K562 (cell line): Measurements from ENCODE around the gene KAZALD1. TPM values are rescaled to one million over a fixed set of nuclear protein-coding genes. Genes with fewer than 3 reads are reported as not detected.

Source experiments
- ARID4B ChIP-seq: sonication (generic); formaldehyde crosslinking; IDR thresholded peaks from 2 replicates; pipeline ENCODE4 v1.8.0; 2022; ENCODE audit warnings: mild to moderate bottlenecking, missing genetic modification reagents
- CXXC5 ChIP-seq: fragments of 250-450 bp; sonication (Bioruptor Pico); IDR thresholded peaks from 2 replicates; pipeline ENCODE4 v1.8.0; 2022; ENCODE audit warnings: inconsistent platforms, mild to moderate bottlenecking, moderate library complexity
- HIVEP1 ChIP-seq: fragments of 250-450 bp; sonication (Bioruptor Pico); IDR thresholded peaks from 2 replicates; pipeline ENCODE4 v1.4.0; 2020; ENCODE audit warnings: mild to moderate bottlenecking
- KAT7 ChIP-seq: sonication (generic); formaldehyde crosslinking; IDR thresholded peaks from 2 replicates; pipeline ENCODE4 v1.8.0; 2022; ENCODE audit warnings: missing genetic modification reagents, mild to moderate bottlenecking, borderline replicate concordance
- KLF1 ChIP-seq: fragments of 450-650 bp; IDR thresholded peaks from 2 replicates; pipeline ENCODE4 v1.6.1; 2016; ENCODE audit warnings: missing genetic modification characterization, missing compliant biosample characterization
- MEIS2 ChIP-seq: fragments of 450-650 bp; IDR thresholded peaks from 2 replicates; pipeline ENCODE4 v1.6.1; 2014; ENCODE audit warnings: mild to moderate bottlenecking; ENCODE audit not compliant: partially characterized antibody
- NBN ChIP-seq: fragments of 450-650 bp; IDR thresholded peaks from 2 replicates; pipeline ENCODE4 v1.6.1; 2016; ENCODE audit warnings: low read depth, mild to moderate bottlenecking
- PATZ1 ChIP-seq: fragments of 250-450 bp; sonication (Bioruptor Pico); IDR thresholded peaks from 2 replicates; pipeline ENCODE4 v1.5.0; 2020; ENCODE audit warnings: mild to moderate bottlenecking, borderline replicate concordance
- SAP30 ChIP-seq: fragments of 200-600 bp; sonication (generic); IDR thresholded peaks from 2 replicates; pipeline ENCODE4 v1.6.1; 2012; ENCODE audit warnings: borderline replicate concordance, low read depth, mild to moderate bottlenecking, moderate library complexity, low read length, control low read depth, inconsistent platforms; ENCODE audit not compliant: insufficient read depth, poor library complexity, severe bottlenecking
- SMARCA5 ChIP-seq: fragments of 450-650 bp; IDR thresholded peaks from 2 replicates; pipeline ENCODE4 v1.6.1; 2016
- SOX6 ChIP-seq: fragments of 450-650 bp; IDR thresholded peaks from 2 replicates; pipeline ENCODE4 v1.6.1; 2014; ENCODE audit warnings: mild to moderate bottlenecking
- STAT5A ChIP-seq: IDR thresholded peaks from 2 replicates; pipeline ENCODE4 v1.6.1; 2012; ENCODE audit warnings: low read length, inconsistent platforms, borderline replicate concordance
- TOE1 ChIP-seq, 2 experiments: fragments of 450-650 bp in 1 of 2; sonication (generic) in 1 of 2; formaldehyde crosslinking in 1 of 2; IDR thresholded peaks; 2 replicates each; pipeline versions ENCODE4 v1.7.1 to v1.8.0; 2016 to 2022; ENCODE audit warnings: borderline replicate concordance in 2 of 2, mild to moderate bottlenecking in 2 of 2, antibody characterized with exemption in 1 of 2, inconsistent platforms in 1 of 2, low read depth in 1 of 2, missing genetic modification reagents in 1 of 2, moderate library complexity in 1 of 2
- ZBTB17 ChIP-seq: fragments of 450-650 bp; formaldehyde crosslinking; IDR thresholded peaks from 2 replicates; pipeline ENCODE4 v1.4.0; 2020; ENCODE audit warnings: mild to moderate bottlenecking
- ZNF134 ChIP-seq: fragments of 250-450 bp; sonication (Bioruptor Pico); conservative IDR thresholded peaks from 2 replicates; pipeline ENCODE4 v1.4.0; 2020
- polyA plus RNA-seq, 8 experiments: library from polyadenylated mRNA; depleted of rRNA in 4 of 8; stranded (reverse) in 5 of 8; unstranded in 3 of 8; fragments of >200 nt; fragmentation: Nextera tagmentation in 2 of 8; fragmentation: Illumina TruSeq in 1 of 8; extraction: Ambion mirVana in 2 of 8; extraction: Trizol in 1 of 8; gene quantifications; 2 replicates each; pipeline versions ENCODE4 v1.2.1 to v1.2.3, GENCODE V29; 2011 to 2014; ENCODE audit warnings: inconsistent platforms in 1 of 8, missing spikeins in 1 of 8
- total RNA-seq, 7 experiments: library from RNA; depleted of rRNA in 6 of 7; stranded (reverse); fragments of >200 nt in 6 of 7; fragmentation: Illumina TruSeq in 2 of 7; extraction: Trizol in 2 of 7; gene quantifications; 2 replicates each; pipeline versions ENCODE4 v1.2.1 to v1.2.3, GENCODE V29; 2011 to 2021; ENCODE audit warnings: low replicate concordance in 1 of 7
- TF ChIP-seq, protein P1 (sequence below), 2 experiments: fragments of 450-650 bp; IDR thresholded peaks; 2 replicates each; pipeline ENCODE4 v1.6.1; 2018; ENCODE audit warnings: mild to moderate bottlenecking in 2 of 2, low read depth in 1 of 2; ENCODE audit not compliant: partially characterized antibody in 2 of 2

The KAZALD1 gene
- total and polyA plus RNA-seq, 9 of the 15 experiments (the other 6 are each of a cell fraction or from before 2014, with no cell fraction given): 0.15 to 10.0 (median 4.9) TPM

DNA sequence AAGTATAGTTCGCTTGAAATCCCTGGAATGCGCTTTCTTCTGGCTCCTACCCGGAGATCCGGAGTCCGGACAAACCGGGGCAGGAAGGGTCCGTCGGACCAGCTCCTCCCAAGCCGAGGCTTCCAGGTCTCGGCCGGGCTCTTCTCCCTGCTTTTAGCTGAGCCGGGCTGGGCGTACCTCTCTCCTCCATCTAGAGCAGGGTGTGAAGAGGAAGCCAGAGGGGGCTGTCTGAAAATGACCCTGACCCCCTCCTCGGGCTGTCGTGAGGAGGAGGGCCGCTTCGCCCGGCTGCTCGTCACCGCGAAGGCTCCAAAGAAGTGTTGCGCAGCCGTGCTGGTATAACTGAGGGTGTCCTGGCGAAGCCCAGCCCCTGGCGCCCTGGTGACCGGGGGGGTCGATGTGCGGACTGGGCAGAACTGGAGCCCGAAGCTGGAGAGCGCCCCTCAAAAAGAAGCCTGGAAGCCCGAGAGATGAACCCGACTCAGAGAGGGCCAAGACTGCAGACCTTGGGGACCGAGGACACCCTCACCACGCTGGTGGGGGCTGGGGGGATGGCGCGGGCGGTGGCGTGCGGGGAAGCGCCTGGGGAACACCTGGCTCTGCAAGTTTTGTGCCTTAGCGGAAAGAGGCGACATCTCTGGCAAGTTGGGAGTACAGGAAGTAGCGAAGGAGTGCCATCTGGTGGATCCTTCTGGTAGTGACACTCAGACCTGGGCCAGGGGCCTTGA lies 5.7 kb downstream of the KAZALD1 start (continued):
- TF ChIP-seq ARID4B (no peak), PATZ1 (no peak), KAT7 (peak; percentile 39; the same call in 1 of the 2 replicates), TOE1 (IDR thresholded peaks at IDR 0.05; ENCODE audit: borderline replicate concordance) (no peak), TOE1 (CRISPR knock-in tag; IDR thresholded peaks at IDR 0.05; ENCODE audit: borderline replicate concordance, low read depth) (no peak), ZBTB17 (CRISPR knock-in tag) (no peak), NBN (no peak), HIVEP1 (CRISPR knock-in tag) (no peak), STAT5A (no peak), CXXC5 (peak; percentile 40), KLF1 (tag) (no peak), ZNF134 (CRISPR knock-in tag) (no peak), SMARCA5 (no peak), SOX6 (no peak), SAP30 (no peak), MEIS2 (no peak)
- TF ChIP-seq, protein P1, sequence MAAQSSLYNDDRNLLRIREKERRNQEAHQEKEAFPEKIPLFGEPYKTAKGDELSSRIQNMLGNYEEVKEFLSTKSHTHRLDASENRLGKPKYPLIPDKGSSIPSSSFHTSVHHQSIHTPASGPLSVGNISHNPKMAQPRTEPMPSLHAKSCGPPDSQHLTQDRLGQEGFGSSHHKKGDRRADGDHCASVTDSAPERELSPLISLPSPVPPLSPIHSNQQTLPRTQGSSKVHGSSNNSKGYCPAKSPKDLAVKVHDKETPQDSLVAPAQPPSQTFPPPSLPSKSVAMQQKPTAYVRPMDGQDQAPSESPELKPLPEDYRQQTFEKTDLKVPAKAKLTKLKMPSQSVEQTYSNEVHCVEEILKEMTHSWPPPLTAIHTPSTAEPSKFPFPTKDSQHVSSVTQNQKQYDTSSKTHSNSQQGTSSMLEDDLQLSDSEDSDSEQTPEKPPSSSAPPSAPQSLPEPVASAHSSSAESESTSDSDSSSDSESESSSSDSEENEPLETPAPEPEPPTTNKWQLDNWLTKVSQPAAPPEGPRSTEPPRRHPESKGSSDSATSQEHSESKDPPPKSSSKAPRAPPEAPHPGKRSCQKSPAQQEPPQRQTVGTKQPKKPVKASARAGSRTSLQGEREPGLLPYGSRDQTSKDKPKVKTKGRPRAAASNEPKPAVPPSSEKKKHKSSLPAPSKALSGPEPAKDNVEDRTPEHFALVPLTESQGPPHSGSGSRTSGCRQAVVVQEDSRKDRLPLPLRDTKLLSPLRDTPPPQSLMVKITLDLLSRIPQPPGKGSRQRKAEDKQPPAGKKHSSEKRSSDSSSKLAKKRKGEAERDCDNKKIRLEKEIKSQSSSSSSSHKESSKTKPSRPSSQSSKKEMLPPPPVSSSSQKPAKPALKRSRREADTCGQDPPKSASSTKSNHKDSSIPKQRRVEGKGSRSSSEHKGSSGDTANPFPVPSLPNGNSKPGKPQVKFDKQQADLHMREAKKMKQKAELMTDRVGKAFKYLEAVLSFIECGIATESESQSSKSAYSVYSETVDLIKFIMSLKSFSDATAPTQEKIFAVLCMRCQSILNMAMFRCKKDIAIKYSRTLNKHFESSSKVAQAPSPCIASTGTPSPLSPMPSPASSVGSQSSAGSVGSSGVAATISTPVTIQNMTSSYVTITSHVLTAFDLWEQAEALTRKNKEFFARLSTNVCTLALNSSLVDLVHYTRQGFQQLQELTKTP (IDR thresholded peaks at IDR 0.05; ENCODE audit: low read depth in 1 of 2, partially characterized antibody in 2 of 2): no peak
